Stimulated activated CD4-positive, alpha-beta T cell treated with anti-CD3 and anti-CD28 coated beads, Interleukin-2, amount 100 ng/mL, for 48 hours (primary cell): ENCODE results near the gene BCLAF1.
A peak's percentile ranks its signal among the peaks of the same experiment; 100 is the strongest.
"Not testable (repeated sequence)": the region's sequence is repeated elsewhere in the genome, so short reads cannot be mapped to it uniquely, and the experiment has no call there.

Experiments used
- DNase-seq, 2 donors: peaks; one replicate each; pipeline ENCODE4 v3.0.0-alpha.2; 2020

The BCLAF1 gene

GRCh38 chr6:136289579-136290409, at the start of gene BCLAF1:
Gene BCLAF1, minus strand, starts transcription at chr6:136289846. Its CDS starts 9,980 bp downstream, at chr6:136279866.
- DNase-seq, result peak; percentile 98 to 99

- no peak for DNase-seq
Observed at GRCh38 chr6:136338486-136338885, 48.8 kb upstream of the BCLAF1 start.

DNA sequence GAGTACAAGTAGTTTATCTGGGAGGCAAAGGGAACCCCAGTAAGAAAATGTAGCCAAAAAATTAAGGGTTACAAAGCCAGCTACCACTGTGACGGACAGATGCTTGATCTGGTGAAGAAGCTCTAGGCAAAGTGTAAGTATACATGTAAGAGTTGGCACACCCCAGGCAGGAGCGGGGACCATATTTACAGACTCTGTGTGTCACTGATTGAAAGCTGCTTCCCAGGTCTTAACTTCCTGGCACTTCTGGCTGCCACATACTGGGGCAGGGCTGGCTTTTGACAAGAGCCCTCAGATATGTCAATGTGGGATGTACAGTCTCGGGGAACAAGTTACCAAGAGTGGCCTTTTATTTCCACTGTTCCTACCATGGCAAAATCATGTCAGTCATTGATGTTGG, 48.0 kb upstream of the BCLAF1 start:
- no peak for DNase-seq

DNA sequence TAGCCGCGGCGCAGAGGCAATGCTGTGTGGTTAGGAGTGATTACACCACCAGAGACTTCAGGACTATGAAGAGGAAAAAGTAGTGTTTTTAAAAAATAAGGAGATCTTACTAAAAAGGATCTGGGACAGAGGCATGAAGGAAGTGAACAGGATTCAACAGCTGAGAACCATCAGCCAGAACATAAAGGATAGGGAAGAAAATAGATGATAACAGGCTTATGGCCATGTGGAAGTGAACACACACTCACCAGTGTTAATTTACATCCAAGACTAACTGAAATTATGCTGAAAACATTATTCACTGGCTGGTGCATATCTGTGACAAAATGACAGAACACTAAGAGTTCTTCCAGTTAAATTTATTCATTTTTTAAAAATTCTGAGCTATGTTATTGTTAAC, 47.5 kb upstream of the BCLAF1 start:
- no peak for DNase-seq

DNA sequence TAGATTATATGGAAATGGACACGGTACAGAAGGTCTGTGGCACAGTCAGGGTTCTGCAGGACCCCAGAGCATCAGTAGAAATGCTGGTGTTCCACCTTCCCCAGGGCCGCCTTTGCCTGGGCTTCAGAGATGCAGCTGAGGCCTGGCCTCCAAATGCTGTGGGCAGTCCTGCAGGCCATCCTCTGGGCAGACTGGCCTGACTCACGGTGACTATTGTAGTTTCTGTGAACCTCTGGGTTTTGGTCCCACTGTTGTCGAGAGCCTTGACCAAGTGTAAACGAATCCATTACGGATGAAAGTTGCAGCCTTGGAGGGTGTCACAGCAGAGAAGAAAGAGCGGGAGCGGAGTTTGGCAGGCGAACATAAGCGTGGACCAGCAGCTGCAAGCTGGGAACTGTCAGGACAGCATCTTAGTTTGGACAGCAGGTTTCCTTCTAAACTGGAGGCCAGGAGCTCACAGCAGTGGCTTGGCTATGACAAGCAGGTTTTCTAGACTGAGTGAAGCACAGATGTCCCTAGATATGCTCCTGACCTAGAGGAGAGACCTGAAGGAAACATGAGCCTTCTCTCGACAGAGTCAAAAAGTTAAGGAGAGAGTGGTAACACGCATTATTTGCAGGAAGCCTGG, 46.2 kb upstream of the BCLAF1 start:
- DNase-seq, result no peak

DNA sequence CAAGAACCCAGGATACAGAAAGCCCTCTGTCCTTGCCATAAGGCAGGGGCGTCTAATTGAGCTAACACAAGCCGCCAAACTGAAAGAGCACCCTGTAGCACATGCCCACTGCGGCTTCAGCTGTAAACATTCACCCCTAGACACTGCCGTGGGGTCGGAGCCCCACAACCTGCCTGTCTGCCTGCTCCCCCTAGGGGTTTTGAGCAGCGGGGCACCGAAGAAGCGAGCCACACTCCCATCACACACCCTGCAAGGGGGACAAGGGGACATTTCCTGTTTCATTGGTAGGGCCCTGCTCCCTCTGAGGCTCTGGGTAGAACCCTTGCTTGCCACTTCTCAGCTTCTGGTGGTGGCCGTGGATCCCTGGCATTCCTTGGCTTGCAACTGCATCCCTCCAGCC, 45.2 kb upstream of the BCLAF1 start:
- DNase-seq, result no peak

GRCh38 chr6:136334465-136334846, 44.8 kb upstream of the BCLAF1 start:
- DNase-seq, result no peak

- no peak for DNase-seq
Observed at GRCh38 chr6:136333824-136334464, 44.3 kb upstream of the BCLAF1 start.

DNA sequence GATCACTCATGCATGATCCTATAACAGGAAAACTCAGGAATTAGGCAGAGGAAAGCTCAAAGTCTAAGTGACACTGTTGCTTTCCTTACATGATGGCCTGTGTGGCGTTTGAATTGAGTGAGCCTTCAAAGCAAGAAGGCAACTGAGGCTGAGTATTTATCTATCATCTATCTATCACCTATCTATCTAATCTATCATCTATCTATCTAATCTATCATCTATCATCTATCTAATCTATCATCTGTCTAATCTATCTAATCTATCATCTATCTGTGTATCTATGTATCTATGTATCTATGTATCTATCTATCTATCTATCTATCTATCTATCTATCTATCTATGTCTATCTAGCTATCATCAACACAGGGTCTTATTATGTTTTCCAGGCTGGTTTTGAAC, 41.8 kb upstream of the BCLAF1 start:
- DNase-seq, result no peak

- DNase-seq, result no peak
Observed at GRCh38 chr6:136330634-136331033, 41.0 kb upstream of the BCLAF1 start.

DNA sequence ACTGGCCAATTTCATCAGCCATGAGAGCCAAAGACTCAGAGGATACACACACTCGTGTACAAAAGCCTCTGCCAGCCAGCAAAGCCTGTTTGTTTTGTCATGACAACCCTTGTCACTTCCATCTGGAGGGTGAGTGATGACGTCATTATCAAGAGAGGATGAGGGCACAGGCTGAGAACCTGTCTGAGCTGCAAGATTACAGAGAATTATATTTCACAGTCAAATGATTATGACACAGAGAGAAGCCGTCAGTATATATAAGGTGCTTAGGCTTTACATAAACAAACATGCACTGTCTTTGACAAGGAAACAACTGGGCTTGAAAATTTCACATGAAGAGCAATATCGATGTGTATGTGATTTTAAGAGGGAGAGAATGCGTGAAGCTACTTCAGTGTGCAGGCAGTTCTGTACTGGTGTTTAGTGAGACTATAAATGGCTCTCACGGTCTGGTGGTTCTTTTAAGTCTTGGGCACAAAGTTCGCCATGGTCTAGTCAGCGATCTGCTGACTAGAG, 36.5 kb upstream of the BCLAF1 start:
- no peak for DNase-seq

- no peak for DNase-seq
Observed at GRCh38 chr6:136324686-136325380, 35.2 kb upstream of the BCLAF1 start.

DNA sequence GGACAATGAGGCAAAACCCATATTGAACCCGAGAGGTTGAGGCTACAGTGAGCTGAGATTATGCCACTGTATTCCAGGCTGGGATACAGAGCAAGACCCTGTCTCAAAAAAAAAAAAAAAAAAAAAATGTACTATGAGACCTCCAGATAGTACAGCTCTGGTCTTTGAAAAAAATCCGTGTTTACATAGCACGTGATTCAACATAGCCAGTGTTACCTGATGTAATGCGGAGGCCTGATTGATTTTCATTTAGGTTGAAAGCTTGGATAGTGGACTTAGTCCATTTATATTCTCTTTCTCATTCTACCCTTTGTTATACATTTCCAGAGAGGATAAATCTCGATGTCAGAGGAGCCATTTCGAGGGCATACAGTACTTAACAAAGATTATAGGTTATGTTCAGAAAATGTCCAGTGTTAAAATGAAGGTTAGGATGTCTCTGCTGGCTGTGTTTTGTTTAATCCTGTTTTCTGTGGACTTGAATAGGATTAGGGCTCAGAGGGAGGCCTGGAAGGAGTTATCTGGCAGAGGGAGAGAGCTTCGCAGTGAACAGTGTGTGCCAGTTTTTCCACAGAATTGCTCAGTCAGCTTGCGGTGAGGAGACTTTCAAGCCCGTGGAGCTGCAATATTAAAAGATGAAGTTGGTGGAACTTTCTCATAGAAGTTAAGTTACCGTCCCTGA, 33.9 kb upstream of the BCLAF1 start:
- no peak for DNase-seq

DNA sequence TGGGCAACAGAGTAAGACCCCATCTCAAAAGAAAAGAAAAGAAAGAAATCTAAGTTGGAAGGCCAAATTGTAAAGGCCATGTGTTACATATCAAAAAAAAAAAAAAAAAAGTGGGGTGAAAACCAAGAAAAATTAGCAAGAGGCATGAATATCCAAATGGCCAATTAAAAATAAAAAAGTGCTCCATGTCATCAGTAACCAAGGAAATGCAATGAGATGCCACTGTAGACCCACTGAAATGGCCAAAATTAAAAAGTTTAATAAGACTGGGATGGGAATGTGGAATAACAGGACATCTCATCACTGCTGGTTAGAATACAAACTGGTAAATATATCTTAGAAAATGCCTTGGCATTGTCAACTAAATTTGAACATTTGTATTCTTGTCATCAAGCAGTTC, 30.1 kb upstream of the BCLAF1 start:
- no peak for DNase-seq

DNA sequence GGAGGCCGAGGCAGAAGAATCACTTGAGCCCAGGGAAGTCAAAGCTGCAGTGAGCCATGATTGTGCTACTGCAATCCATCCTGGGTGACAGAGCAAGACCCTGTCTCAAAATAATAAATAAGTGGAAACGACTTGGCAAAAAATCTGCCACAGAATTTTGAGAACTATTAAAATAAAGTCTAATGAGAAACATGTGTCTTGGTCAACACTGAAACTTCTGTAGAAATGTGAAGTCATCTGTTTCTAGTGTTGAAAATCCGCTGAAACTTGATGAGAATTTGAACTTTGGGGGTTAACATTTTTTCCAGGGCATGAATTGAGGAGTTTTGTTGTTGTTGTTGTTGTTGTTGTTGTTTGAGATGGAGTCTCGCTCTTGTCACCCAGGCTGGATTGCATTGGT, 29.0 kb upstream of the BCLAF1 start:
- DNase-seq, result no peak

DNA sequence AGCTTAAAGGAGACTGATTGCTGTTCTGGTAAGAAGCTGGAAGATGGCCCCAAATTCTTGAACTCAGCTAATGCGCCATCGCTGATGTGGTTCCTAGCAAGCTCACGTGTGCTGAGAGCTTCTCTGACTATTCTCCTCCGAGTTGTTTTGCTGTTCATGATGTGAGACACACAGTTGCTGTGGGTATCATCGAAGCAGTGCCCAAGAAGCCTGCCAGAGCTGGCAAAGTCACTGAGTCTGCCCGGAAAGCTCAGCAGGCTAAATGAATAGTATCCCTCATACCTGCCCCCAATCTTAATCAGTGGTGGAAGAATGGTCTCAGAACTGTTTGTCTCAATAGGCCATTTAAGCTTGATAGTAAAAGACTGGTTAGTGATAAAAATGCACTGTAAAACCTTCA, 28.3 kb upstream of the BCLAF1 start:
- DNase-seq, result no peak

- peak; percentile 32 to 47 for DNase-seq
Observed at GRCh38 chr6:136317021-136317694, 27.5 kb upstream of the BCLAF1 start.

DNA sequence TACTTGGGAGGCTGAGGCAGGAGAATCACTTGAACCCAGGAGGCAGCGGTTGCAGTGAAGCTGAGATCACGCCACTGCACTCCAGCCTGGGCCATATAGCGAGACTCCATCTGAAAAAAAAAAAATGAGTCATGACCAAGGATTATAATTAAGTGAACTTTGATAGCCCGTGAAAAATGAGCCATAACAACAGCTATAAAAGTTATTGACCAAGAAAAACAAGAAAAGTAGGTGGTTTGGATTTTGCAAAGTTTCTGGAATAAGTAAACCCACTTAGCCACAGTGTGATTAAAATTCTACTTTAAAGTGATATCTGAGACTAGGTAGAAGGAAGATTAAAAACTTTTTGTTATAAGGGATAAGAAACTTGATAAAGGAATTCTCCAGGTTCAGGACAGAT, 25.9 kb upstream of the BCLAF1 start:
- no peak for DNase-seq

DNA sequence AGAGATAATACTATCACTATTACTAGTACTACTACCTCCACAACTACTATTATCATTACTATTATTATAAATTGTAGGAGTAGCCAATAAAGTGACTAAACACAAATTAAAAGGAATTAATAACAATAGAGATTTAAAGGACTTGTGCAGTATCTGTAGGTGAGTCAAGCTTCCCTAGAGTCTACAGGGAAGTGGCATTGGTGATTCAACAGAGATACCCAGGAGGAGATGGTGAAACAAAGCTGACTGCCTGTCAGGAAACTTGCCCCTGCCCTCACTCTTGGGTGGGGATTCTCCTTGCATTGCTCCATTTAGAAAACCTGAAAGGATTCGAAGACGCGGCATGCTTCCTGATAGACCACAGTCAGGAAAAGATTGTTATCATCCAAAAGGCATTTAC, 23.3 kb upstream of the BCLAF1 start:
- no peak for DNase-seq

DNA sequence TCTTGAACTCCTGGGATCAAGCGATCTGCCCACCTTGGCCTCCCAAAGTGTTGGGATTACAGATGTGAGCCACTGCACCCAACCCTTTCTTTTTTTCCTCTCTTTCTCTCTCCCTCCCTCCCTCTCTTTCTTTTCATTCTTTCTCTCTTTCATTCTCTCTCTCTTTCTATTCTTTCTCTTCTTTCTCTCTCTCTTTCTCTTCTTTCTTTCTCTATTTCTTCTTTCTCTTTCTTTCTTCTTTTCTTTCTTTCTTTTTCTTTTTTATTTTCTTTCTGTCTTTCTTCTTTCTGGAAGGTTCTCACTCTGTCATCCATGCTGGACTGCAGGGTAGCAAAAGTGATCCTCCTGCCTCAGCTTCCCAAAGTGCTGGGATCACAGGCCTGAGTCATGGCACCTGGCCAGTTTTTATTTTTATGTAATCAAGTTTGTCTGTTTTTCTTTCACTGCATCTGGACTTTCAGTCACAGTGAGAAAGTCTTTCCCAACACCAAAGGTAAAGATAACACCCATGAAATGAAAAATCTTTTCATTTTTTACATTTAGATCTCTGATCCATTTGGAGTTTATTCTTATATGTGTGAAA, 20.2 kb upstream of the BCLAF1 start:
- DNase-seq, result no peak

GRCh38 chr6:136309171-136309570, 19.5 kb upstream of the BCLAF1 start:
- DNase-seq, result no peak

DNA sequence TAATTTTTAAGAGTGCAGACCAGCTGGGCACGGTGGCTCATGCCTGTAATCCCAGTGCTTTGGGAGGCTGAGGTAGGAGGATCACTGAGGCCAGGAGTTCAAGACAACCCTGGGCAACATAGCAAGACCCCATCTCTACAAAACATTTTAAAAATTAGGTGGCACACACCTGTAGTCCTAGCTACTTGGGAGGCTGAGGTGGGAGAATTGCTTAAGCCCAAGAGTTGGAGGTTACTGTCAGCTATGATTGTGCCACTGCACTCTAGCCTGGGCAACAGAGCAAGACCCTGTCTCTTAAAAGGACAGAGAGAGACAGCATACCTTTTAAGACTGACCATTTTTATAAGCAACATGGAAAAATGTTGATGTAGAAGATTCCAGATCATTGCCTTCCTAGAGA, 18.8 kb upstream of the BCLAF1 start:
- DNase-seq, result not testable (repeated sequence)
